Kidney epithelial cell (primary cell): ENCODE results near the gene AKR7A3. TPM values are rescaled to one million over a fixed set of nuclear protein-coding genes. Genes with fewer than 3 reads are reported as not detected.

ENCODE experiments used
- DNase-seq: peaks from one replicate; pipeline ENCODE4 v3.0.0-alpha.2; 2010; ENCODE audit warnings: low read depth
- H3K27me3 ChIP-seq: 2 replicates; pipeline ENCODE4 v1.6.0; 2011; ENCODE audit warnings: low read length; ENCODE audit not compliant: control insufficient read depth, insufficient read depth
- H3K36me3 ChIP-seq: 2 replicates; pipeline ENCODE4 v1.5.1; 2011; ENCODE audit warnings: low read length; ENCODE audit not compliant: control insufficient read depth, insufficient read depth
- H3K4me3 ChIP-seq: 2 replicates; pipeline ENCODE4 v1.5.1; 2011; ENCODE audit warnings: low read depth, mild to moderate bottlenecking, control low read depth, low read length
- CTCF ChIP-seq: IDR thresholded peaks from 2 replicates; pipeline ENCODE4 v1.5.1; 2011; ENCODE audit warnings: mild to moderate bottlenecking, moderate library complexity, low read length, control low read depth, inconsistent platforms; ENCODE audit not compliant: insufficient read depth, poor library complexity, severe bottlenecking
- total RNA-seq: library from RNA; depleted of rRNA; stranded (reverse); fragments of >200 nt; gene quantifications from 2 replicates; pipeline ENCODE4 v1.2.3, GENCODE V29; 2015

AKR7A3 gene
- total RNA-seq, 1 donor from 2014 or later: 0.33 TPM

- Histone ChIP-seq H3K27me3 (no peaks in the 10 kb centered on the region), H3K4me3 (no peak overlapping the region), H3K36me3 (peaks cover 2% of the 10 kb centered on the region)
- no peak for TF ChIP-seq CTCF
- no peak for DNase-seq
Measured at GRCh38 chr1:19254416-19254815, 34.2 kb downstream of the AKR7A3 start.

GRCh38 chr1:19251305-19252196 is 37.0 kb downstream of the AKR7A3 start, which contains the start of the genes EMC1 and MRTO4:
Gene EMC1 (minus strand): TSS chr1:19251524. CDS start chr1:19251509, 15 bp downstream.
Gene MRTO4 (plus strand): TSS chr1:19251805. CDS start chr1:19251836, 31 bp downstream.
- Histone ChIP-seq H3K36me3 (no peaks in the 10 kb centered on the region), H3K4me3 (peak within 1 kb of the TSS; percentile 85), H3K27me3 (no peaks in the 10 kb centered on the region)
- no peak for TF ChIP-seq CTCF
- DNase-seq: no peak

GRCh38 chr1:19250629-19251304 is 37.8 kb downstream of the AKR7A3 start:
- DNase-seq: no peak
- TF ChIP-seq CTCF: no peak
- peak overlapping the region; percentile 85 for H3K4me3 ChIP-seq
- H3K27me3 ChIP-seq: no peaks in the 10 kb centered on the region
- no peaks in the 10 kb centered on the region for H3K36me3 ChIP-seq

GRCh38 chr1:19240673-19241538 is 47.7 kb downstream of the AKR7A3 start:
- TF ChIP-seq CTCF: peak; percentile 96
- H3K27me3 ChIP-seq: no peaks in the 10 kb centered on the region
- H3K36me3 ChIP-seq: peaks cover 9% of the 10 kb centered on the region
- DNase-seq: no peak
- no peak overlapping the region for H3K4me3 ChIP-seq

GRCh38 chr1:19239876-19240275 is 48.7 kb downstream of the AKR7A3 start:
- TF ChIP-seq CTCF: no peak
- Histone ChIP-seq H3K36me3 (peaks cover 9% of the 10 kb centered on the region), H3K27me3 (no peaks in the 10 kb centered on the region), H3K4me3 (no peak overlapping the region)
- DNase-seq: no peak
